GM12865 (cell line): ENCODE results near the gene RAG2.

Source experiments
- DNase-seq: peaks from one replicate; pipeline ENCODE4 v3.0.0; 2010; ENCODE audit warnings: low read depth
- H3K4me3 ChIP-seq: 2 replicates; pipeline ENCODE4 v1.5.1; 2011; ENCODE audit warnings: mild to moderate bottlenecking, low read depth, low read length, control low read depth
- CTCF ChIP-seq: IDR thresholded peaks from 2 replicates; pipeline ENCODE4 v1.5.1; 2011; ENCODE audit warnings: low read length, control low read depth, low read depth, inconsistent platforms; ENCODE audit not compliant: insufficient read depth; ENCODE audit errors: missing control alignments

Gene RAG2

GRCh38 chr11:36598051-36598450 lies at the start of gene RAG2:
TSS of gene RAG2 (minus strand) at chr11:36598236. CDS start at chr11:36594168, 4,068 bp downstream.
- TF ChIP-seq CTCF = no peak
- H3K4me3 ChIP-seq = no peak within 1 kb of the TSS
- no peak for DNase-seq

- no peak for TF ChIP-seq CTCF
Measured at GRCh38 chr11:36638556-36638955, 40.5 kb upstream of the RAG2 start.

GRCh38 chr11:36635066-36635862 lies 37.2 kb upstream of the RAG2 start:
- TF ChIP-seq CTCF = no peak
- DNase-seq = no peak

More at GRCh38 chr11:36638556-36638955, 40.5 kb upstream of the RAG2 start:
- H3K4me3 ChIP-seq = no peak overlapping the region
- DNase-seq = no peak

GRCh38 chr11:36631774-36632173 lies 33.7 kb upstream of the RAG2 start:
- peak; percentile 47 for DNase-seq
- H3K4me3 ChIP-seq = no peak overlapping the region
- TF ChIP-seq CTCF = no peak

More at GRCh38 chr11:36635066-36635862, 37.2 kb upstream of the RAG2 start:
- no peak overlapping the region for H3K4me3 ChIP-seq

GRCh38 chr11:36628765-36629244 lies 30.8 kb upstream of the RAG2 start:
- no peak for DNase-seq
- TF ChIP-seq CTCF = no peak
- no peak overlapping the region for H3K4me3 ChIP-seq

- no peak for DNase-seq
- TF ChIP-seq CTCF = no peak
- no peak overlapping the region for H3K4me3 ChIP-seq
Measured at GRCh38 chr11:36628141-36628540, 30.1 kb upstream of the RAG2 start.
